Hepatocyte (in vitro differentiated cells): Measurements from ENCODE around the gene PNMA6E.

Experiments
- EZH2phosphoT487 ChIP-seq: fragments of 200-600 bp; sonication (generic); IDR thresholded peaks from one replicate; pipeline ENCODE4 v1.6.1; 2018; ENCODE audit warnings: antibody characterized with exemption, mild to moderate bottlenecking, low read depth, moderate library complexity; ENCODE audit not compliant: unreplicated experiment, severe bottlenecking
- TF ChIP-seq, protein P1 (sequence below): fragments of 200-600 bp; sonication (generic); IDR thresholded peaks from 2 replicates; pipeline ENCODE4 v1.5.1; 2016; ENCODE audit warnings: antibody characterized with exemption, mild to moderate bottlenecking; ENCODE audit not compliant: poor library complexity

DNA sequence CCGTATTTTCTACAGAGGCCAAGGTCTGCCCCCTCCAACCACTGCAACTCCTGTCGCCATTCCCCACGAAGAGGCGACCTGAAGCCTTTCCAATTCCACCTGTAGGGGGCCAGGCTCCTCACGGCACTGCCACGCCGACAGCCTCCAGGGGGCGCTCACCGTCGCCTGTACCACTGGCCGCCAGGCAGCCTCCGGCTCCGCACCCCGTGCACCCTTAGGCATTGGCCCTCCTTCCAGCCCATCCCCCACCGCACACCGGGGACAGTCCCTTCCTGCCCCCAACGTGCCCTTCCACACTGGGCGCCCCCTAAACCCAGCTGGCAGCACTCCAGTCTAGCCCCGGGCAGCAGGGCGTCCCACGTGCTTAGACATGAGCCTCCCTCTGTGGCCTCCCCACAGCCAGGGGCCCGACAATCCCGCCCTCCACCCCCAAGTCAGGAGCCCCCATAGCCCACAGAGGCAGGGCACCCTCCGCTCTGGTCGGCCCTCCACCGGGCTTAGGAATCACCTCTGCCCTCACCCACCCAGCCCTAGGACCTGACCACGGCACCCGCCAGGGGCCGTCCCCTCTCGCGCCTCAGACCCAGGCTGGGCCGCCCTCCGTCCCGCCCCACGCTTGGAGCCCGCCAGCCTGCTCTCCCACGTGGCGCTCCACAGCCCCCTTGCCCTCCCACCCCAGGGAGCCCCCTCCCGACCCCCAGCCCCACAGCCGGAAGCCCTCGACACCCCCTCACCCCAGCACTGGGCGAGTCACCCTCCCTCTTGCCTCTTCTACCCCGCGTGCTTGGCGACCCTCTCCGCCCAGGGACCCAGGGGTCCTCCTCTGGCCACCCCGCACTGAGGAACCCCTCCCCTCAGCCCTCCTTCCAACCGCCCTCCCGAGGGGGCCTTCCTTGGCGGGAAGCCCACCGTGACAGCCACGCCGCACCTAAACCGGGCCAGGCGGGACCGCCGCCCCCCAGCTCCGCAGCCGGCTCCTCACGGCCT, 711 bp downstream of the PNMA6E start:
- TF ChIP-seq, protein P1, sequence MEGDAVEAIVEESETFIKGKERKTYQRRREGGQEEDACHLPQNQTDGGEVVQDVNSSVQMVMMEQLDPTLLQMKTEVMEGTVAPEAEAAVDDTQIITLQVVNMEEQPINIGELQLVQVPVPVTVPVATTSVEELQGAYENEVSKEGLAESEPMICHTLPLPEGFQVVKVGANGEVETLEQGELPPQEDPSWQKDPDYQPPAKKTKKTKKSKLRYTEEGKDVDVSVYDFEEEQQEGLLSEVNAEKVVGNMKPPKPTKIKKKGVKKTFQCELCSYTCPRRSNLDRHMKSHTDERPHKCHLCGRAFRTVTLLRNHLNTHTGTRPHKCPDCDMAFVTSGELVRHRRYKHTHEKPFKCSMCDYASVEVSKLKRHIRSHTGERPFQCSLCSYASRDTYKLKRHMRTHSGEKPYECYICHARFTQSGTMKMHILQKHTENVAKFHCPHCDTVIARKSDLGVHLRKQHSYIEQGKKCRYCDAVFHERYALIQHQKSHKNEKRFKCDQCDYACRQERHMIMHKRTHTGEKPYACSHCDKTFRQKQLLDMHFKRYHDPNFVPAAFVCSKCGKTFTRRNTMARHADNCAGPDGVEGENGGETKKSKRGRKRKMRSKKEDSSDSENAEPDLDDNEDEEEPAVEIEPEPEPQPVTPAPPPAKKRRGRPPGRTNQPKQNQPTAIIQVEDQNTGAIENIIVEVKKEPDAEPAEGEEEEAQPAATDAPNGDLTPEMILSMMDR = peak; percentile 43
- TF ChIP-seq EZH2phosphoT487 = no peak
